Measurements from ENCODE around the gene BICDL1. TPM values are rescaled to one million over a fixed set of nuclear protein-coding genes. Genes with fewer than 3 reads are reported as not detected.

BICDL1 gene
- total RNA-seq, 3 donors from 2014 or later: 0.48 to 23.4 (median 5.6) TPM

GRCh38 chr12:120126635-120127005 lies 137.6 kb downstream of the BICDL1 start:
- Histone ChIP-seq H3K4me3 (no peak overlapping the region), H3K4me1 (no peaks in the 10 kb centered on the region), H3K9me3 (no peaks in the 10 kb centered on the region), H3K36me3 (peaks cover 1% of the 10 kb centered on the region), H3K27me3 (no peaks in the 10 kb centered on the region), H3K27ac (peak overlapping the region; percentile 12 to 73)
- intact Hi-C loops (cut with DNase I; ENCODE audit: low total_unique reads): no loop called here
- DNase-seq (ENCODE audit: low spot score in 2 of 2): no peak
- no peak for TF ChIP-seq CTCF (IDR thresholded peaks at IDR 0.05)
- no peak for TF ChIP-seq POLR2AphosphoS5 (IDR thresholded peaks at IDR 0.05)
- TF ChIP-seq POLR2A (IDR thresholded peaks at IDR 0.05): no peak

GRCh38 chr12:120130011-120130410 lies 141.0 kb downstream of the BICDL1 start:
- H3K4me1 ChIP-seq: no peaks in the 10 kb centered on the region
- no peaks in the 10 kb centered on the region for H3K9me3 ChIP-seq
- no peak overlapping the region for H3K27ac ChIP-seq
- intact Hi-C loops (cut with DNase I; ENCODE audit: low total_unique reads): no loop called here
- H3K27me3 ChIP-seq: no peaks in the 10 kb centered on the region
- peaks cover 9% of the 10 kb centered on the region for H3K36me3 ChIP-seq
- no peak for DNase-seq (ENCODE audit: low spot score in 2 of 2)
- H3K4me3 ChIP-seq: no peak overlapping the region
- TF ChIP-seq POLR2A (IDR thresholded peaks at IDR 0.05) (no peak), POLR2AphosphoS5 (IDR thresholded peaks at IDR 0.05) (no peak), CTCF (IDR thresholded peaks at IDR 0.05) (no peak)

- Histone ChIP-seq H3K36me3 (peaks cover 9% of the 10 kb centered on the region), H3K4me1 (no peaks in the 10 kb centered on the region), H3K4me3 (no peak overlapping the region), H3K27me3 (no peaks in the 10 kb centered on the region), H3K27ac (no peak overlapping the region), H3K9me3 (no peaks in the 10 kb centered on the region)
- TF ChIP-seq POLR2A (IDR thresholded peaks at IDR 0.05): no peak
- no peak for TF ChIP-seq CTCF (IDR thresholded peaks at IDR 0.05)
- TF ChIP-seq POLR2AphosphoS5 (IDR thresholded peaks at IDR 0.05): no peak
- intact Hi-C loops (cut with DNase I; ENCODE audit: low total_unique reads): no loop called here
- no peak for DNase-seq (ENCODE audit: low spot score in 2 of 2)
These were observed 142.1 kb downstream of the BICDL1 start for GRCh38 chr12:120131116-120131515.

- Histone ChIP-seq H3K27ac (no peak overlapping the region), H3K36me3 (peaks cover 18% of the 10 kb centered on the region), H3K9me3 (no peaks in the 10 kb centered on the region), H3K4me1 (no peaks in the 10 kb centered on the region), H3K4me3 (no peak overlapping the region), H3K27me3 (no peaks in the 10 kb centered on the region)
- DNase-seq (ENCODE audit: low spot score in 2 of 2): no peak
- intact Hi-C loops (cut with DNase I; ENCODE audit: low total_unique reads): no loop called here
- TF ChIP-seq POLR2A (IDR thresholded peaks at IDR 0.05) (no peak), CTCF (IDR thresholded peaks at IDR 0.05) (no peak), POLR2AphosphoS5 (IDR thresholded peaks at IDR 0.05) (no peak)
These were observed 143.2 kb downstream of the BICDL1 start for GRCh38 chr12:120132054-120132836.

- no peak overlapping the region for H3K4me3 ChIP-seq
- TF ChIP-seq POLR2A (IDR thresholded peaks at IDR 0.05) (no peak), POLR2AphosphoS5 (IDR thresholded peaks at IDR 0.05) (no peak), CTCF (IDR thresholded peaks at IDR 0.05) (no peak)
- no peaks in the 10 kb centered on the region for H3K4me1 ChIP-seq
- no peak overlapping the region for H3K27ac ChIP-seq
- no peaks in the 10 kb centered on the region for H3K9me3 ChIP-seq
- H3K27me3 ChIP-seq: no peaks in the 10 kb centered on the region
- intact Hi-C loops (cut with DNase I; ENCODE audit: low total_unique reads): no loop called here
- H3K36me3 ChIP-seq: peaks cover 25% of the 10 kb centered on the region
- DNase-seq (ENCODE audit: low spot score in 2 of 2): no peak
These were observed 143.9 kb downstream of the BICDL1 start for GRCh38 chr12:120132863-120133385.

Measured in breast epithelium (tissue), 4 donors.